ENCODE measurements around the gene TSACC. TPM values are rescaled to one million over a fixed set of nuclear protein-coding genes. Genes with fewer than 3 reads are reported as not detected.

The TSACC gene
- total RNA-seq, 2 donors from 2014 or later, result not detected

DNA sequence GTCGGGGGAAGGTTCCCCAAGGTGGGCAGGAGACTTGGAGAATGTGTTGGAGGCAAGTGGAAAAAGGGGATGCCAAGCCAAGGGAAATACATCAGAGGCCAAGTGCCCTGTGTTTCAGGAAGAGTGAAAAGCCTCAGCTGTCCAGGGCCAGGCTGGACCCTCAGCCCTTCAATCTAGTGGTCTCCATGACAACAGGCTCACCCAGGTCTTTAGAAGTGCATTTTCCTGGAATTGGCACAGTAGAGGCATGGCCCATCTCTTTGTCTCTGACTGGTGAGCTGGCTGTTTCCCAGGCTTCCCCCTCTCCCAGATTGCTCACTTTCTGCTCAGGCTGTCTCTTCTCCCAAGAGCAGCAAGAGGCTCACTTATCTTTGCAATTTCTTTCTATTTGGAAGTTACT is 20.3 kb downstream of the TSACC start:
- no peak for ATAC-seq
- H3K27ac ChIP-seq, result no peak overlapping the region
- DNase-seq, result no peak
- TF ChIP-seq, protein P1, sequence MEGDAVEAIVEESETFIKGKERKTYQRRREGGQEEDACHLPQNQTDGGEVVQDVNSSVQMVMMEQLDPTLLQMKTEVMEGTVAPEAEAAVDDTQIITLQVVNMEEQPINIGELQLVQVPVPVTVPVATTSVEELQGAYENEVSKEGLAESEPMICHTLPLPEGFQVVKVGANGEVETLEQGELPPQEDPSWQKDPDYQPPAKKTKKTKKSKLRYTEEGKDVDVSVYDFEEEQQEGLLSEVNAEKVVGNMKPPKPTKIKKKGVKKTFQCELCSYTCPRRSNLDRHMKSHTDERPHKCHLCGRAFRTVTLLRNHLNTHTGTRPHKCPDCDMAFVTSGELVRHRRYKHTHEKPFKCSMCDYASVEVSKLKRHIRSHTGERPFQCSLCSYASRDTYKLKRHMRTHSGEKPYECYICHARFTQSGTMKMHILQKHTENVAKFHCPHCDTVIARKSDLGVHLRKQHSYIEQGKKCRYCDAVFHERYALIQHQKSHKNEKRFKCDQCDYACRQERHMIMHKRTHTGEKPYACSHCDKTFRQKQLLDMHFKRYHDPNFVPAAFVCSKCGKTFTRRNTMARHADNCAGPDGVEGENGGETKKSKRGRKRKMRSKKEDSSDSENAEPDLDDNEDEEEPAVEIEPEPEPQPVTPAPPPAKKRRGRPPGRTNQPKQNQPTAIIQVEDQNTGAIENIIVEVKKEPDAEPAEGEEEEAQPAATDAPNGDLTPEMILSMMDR (IDR thresholded peaks at IDR 0.05), result no peak
- no peak for TF ChIP-seq POLR2A (IDR thresholded peaks at IDR 0.05)
- no peaks in the 10 kb centered on the region for H3K9me3 ChIP-seq
- no peaks in the 10 kb centered on the region for H3K27me3 ChIP-seq
- intact Hi-C loops (cut with DNase I), result no loop called here
- H3K4me1 ChIP-seq, result peaks cover 9% of the 10 kb centered on the region
- WGBS, 2 donors, result 80 to 82% methylated on average over 1 of the region's 1 CpG
- no peaks in the 10 kb centered on the region for H3K36me3 ChIP-seq (replicated peaks in 1 of 2; ENCODE audit: insufficient read depth in 1 of 2, low read depth in 2 of 2)
- no peak overlapping the region for H3K4me3 ChIP-seq

DNA sequence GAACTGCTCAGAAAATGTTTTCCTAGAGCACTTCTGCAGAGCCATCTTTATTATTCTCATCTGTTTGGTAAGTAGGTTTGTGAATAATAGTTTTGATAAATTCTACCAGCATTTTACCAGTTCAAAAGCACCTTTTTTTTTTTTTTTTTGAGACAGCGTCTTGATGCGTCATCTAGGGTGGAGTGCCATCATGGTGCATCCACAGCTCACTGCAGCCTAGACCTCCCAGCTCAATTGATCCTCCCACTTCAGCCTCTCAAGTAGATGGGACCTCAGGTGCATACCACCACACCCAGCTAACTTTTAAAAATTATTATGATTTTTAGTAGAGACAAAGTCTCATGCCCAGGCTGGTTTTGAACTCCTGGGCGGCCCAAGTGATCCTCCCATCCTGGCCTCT is 20.9 kb downstream of the TSACC start:
- ATAC-seq (no peak), DNase-seq (no peak)
- 93 to 96% methylated on average over 3 of the region's 3 CpGs for WGBS, 2 donors
- Histone ChIP-seq H3K9me3 (no peaks in the 10 kb centered on the region), H3K27ac (no peak overlapping the region), H3K4me1 (peaks cover 9% of the 10 kb centered on the region), H3K27me3 (no peaks in the 10 kb centered on the region), H3K36me3 (replicated peaks in 1 of 2; ENCODE audit: insufficient read depth in 1 of 2, low read depth in 2 of 2) (no peaks in the 10 kb centered on the region), H3K4me3 (no peak overlapping the region)
- intact Hi-C loops (cut with DNase I), result no loop called here
- TF ChIP-seq POLR2A (IDR thresholded peaks at IDR 0.05), result no peak
- TF ChIP-seq, protein P1 (IDR thresholded peaks at IDR 0.05), result no peak

GRCh38 chr1:156359973-156360372 is 21.6 kb downstream of the TSACC start:
- ATAC-seq (no peak), DNase-seq (no peak)
- no peak overlapping the region for H3K4me3 ChIP-seq
- TF ChIP-seq POLR2A (IDR thresholded peaks at IDR 0.05), result no peak
- TF ChIP-seq, protein P1 (IDR thresholded peaks at IDR 0.05), result no peak
- peaks cover 9% of the 10 kb centered on the region for H3K4me1 ChIP-seq
- H3K36me3 ChIP-seq (replicated peaks in 1 of 2; ENCODE audit: insufficient read depth in 1 of 2, low read depth in 2 of 2), result no peaks in the 10 kb centered on the region
- intact Hi-C loops (cut with DNase I), result no loop called here
- no peaks in the 10 kb centered on the region for H3K27me3 ChIP-seq
- H3K27ac ChIP-seq, result no peak overlapping the region
- no peaks in the 10 kb centered on the region for H3K9me3 ChIP-seq
- 38 to 64% methylated on average over 6 of the region's 6 CpGs for WGBS, 2 donors

GRCh38 chr1:156360534-156360933 is 22.2 kb downstream of the TSACC start:
- DNase-seq (no peak), ATAC-seq (no peak)
- Histone ChIP-seq H3K4me1 (peaks cover 9% of the 10 kb centered on the region), H3K27ac (no peak overlapping the region), H3K36me3 (replicated peaks in 1 of 2; ENCODE audit: insufficient read depth in 1 of 2, low read depth in 2 of 2) (no peaks in the 10 kb centered on the region), H3K27me3 (no peaks in the 10 kb centered on the region), H3K9me3 (no peaks in the 10 kb centered on the region), H3K4me3 (no peak overlapping the region)
- intact Hi-C loops (cut with DNase I), result no loop called here
- WGBS, 2 donors, result 89 to 90% methylated on average over 11 of the region's 11 CpGs
- TF ChIP-seq, protein P1 (IDR thresholded peaks at IDR 0.05), result no peak
- no peak for TF ChIP-seq POLR2A (IDR thresholded peaks at IDR 0.05)

- ATAC-seq (no peak), DNase-seq (no peak)
- intact Hi-C loops (cut with DNase I), result no loop called here
- TF ChIP-seq, protein P1 (IDR thresholded peaks at IDR 0.05), result no peak
- TF ChIP-seq POLR2A (IDR thresholded peaks at IDR 0.05), result no peak
- Histone ChIP-seq H3K27me3 (no peaks in the 10 kb centered on the region), H3K9me3 (no peaks in the 10 kb centered on the region), H3K36me3 (replicated peaks in 1 of 2; ENCODE audit: insufficient read depth in 1 of 2, low read depth in 2 of 2) (no peaks in the 10 kb centered on the region), H3K4me1 (peaks cover 25% of the 10 kb centered on the region), H3K27ac (no peak overlapping the region), H3K4me3 (no peak overlapping the region)
Observed at GRCh38 chr1:156365754-156366153, 27.4 kb downstream of the TSACC start.
